ENCODE data around the gene HTD2. TPM values are rescaled to one million over a fixed set of nuclear protein-coding genes. Genes with fewer than 3 reads are reported as not detected.

HTD2 gene
- total RNA-seq, 4 donors from 2014 or later: 4.8 to 12.8 (median 6.5) TPM; not detected in 1

GRCh38 chr3:58332575-58333188 lies 26.4 kb downstream of the HTD2 start, which contains the start of gene PXK:
Gene PXK, plus strand, starts transcription at chr3:58332892. Its CDS starts 97 bp downstream, at chr3:58332989.
- Histone ChIP-seq H3K4me1 (peaks cover 0 to 25% (median 6%) of the 10 kb centered on the region in 4 donors), H3K27ac (peak within 1 kb of the TSS; percentile 62 to 89 (median 68)), H3K4me3 (peak within 1 kb of the TSS; percentile 79 to 98 (median 90)), H3K27me3 (no peaks in the 10 kb centered on the region), H3K36me3 (no peaks in the 10 kb centered on the region), H3K9me3 (no peaks in the 10 kb centered on the region)
- TF ChIP-seq POLR2A (IDR thresholded peaks at IDR 0.05): peak in 1 of 2 donors; percentile 10
- TF ChIP-seq CTCF (IDR thresholded peaks at IDR 0.05): peak in 3 of 6 experiments; percentile 17 to 41 (median 17)
- DNase-seq: peak; percentile 82 to 92 (median 88)

DNA sequence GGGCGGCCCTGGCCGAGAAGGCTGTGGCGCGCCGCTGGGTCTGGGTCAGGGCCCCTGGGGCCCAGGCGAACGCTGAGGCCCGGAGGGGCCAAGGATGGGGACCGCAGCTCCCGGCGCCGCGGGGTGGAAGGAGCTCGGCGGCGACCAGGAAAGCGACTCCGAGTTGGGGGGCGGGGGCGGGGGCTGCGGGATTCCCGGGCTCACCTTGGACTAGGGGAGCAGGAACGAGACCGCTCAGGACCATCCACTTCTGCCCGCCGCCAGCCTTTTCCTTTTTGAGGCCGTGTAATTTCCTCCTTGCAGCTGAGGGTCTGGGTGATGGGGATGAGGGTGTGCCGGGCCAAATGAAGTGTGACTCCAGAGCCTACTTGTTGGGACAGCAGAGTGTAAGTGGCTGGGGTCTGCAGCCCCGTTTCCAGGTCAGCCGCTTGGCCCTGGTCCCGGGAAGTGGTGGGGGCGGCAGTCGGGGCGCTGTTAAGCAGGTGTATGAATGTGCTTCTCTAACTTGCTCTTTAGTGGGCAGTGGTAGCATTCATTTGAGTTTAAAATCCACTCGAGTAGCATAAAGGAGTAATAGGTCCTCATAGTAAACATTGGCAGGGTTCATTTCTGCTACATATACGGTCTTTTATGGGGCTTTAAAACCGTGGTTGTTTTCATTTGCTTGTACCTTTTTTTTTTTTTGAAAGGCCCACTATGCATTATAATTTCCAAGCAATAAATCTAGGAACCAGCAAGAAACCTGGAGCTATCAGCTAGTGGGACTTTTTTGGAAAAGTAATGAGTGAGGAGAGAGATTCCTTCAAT lies 27.1 kb downstream of the HTD2 start:
- Histone ChIP-seq H3K9me3 (no peaks in the 10 kb centered on the region), H3K4me3 (peak overlapping the region; percentile 79 to 98 (median 90)), H3K27me3 (no peaks in the 10 kb centered on the region), H3K27ac (peak overlapping the region; percentile 62 to 89 (median 68)), H3K36me3 (no peaks in the 10 kb centered on the region), H3K4me1 (peaks cover 0 to 25% (median 6%) of the 10 kb centered on the region in 4 donors)
- peak; percentile 57 to 74 (median 65) for DNase-seq
- TF ChIP-seq POLR2A (IDR thresholded peaks at IDR 0.05) (no peak), CTCF (IDR thresholded peaks at IDR 0.05) (no peak)

- no peak for TF ChIP-seq POLR2A (IDR thresholded peaks at IDR 0.05)
- Histone ChIP-seq H3K36me3 (no peaks in the 10 kb centered on the region), H3K4me1 (peaks cover 0 to 25% (median 6%) of the 10 kb centered on the region in 4 donors), H3K27me3 (no peaks in the 10 kb centered on the region), H3K4me3 (peak overlapping the region; percentile 79 to 98 (median 90)), H3K27ac (peak overlapping the region in 3 of 4 donors; percentile 20 to 89 (median 67)), H3K9me3 (no peaks in the 10 kb centered on the region)
- DNase-seq: peak in 1 of 3 donors; percentile 10
Measured at GRCh38 chr3:58334013-58334321, 27.6 kb downstream of the HTD2 start.

DNA sequence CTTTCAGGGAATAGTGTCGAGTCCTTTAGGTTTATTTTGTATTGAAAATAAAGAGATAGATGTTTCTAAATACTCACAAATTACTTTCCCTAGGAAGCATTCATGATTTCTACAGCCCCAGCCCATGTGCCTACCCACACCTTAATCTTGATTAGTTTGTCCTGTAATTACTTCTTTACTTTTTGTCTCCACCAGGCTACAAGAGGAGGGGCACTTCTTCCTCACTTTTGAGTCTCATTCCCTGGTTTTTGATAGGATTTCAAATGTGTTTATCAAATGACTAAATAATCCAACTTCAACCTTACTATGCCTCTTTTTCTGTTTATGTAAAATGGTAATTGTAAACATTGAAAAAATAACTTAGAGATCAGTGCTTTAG lies 28.2 kb downstream of the HTD2 start:
- peak in 1 of 3 donors; percentile 15 for DNase-seq

GRCh38 chr3:58335652-58335947 lies 29.3 kb downstream of the HTD2 start:
- no peaks in the 10 kb centered on the region for H3K36me3 ChIP-seq
- H3K27ac ChIP-seq: peak overlapping the region; percentile 36 to 89 (median 60)
- no peak for TF ChIP-seq CTCF (IDR thresholded peaks at IDR 0.05)
- TF ChIP-seq POLR2A (IDR thresholded peaks at IDR 0.05): no peak
- H3K27me3 ChIP-seq: no peaks in the 10 kb centered on the region
- peak in 1 of 3 donors; percentile 5 for DNase-seq
- H3K4me1 ChIP-seq: peaks cover 0 to 25% (median 6%) of the 10 kb centered on the region in 4 donors
- H3K4me3 ChIP-seq: peak overlapping the region in 1 of 4 donors; percentile 98
- H3K9me3 ChIP-seq: no peaks in the 10 kb centered on the region

More for the DNA sequence above, 28.2 kb downstream of the HTD2 start:
- Histone ChIP-seq H3K36me3 (no peaks in the 10 kb centered on the region), H3K4me3 (peak overlapping the region in 2 of 4 donors; percentile 88 to 98), H3K27me3 (no peaks in the 10 kb centered on the region), H3K4me1 (peaks cover 0 to 25% (median 6%) of the 10 kb centered on the region in 4 donors), H3K27ac (peak overlapping the region; percentile 20 to 89 (median 56)), H3K9me3 (no peaks in the 10 kb centered on the region)
- TF ChIP-seq POLR2A (IDR thresholded peaks at IDR 0.05) (no peak), CTCF (IDR thresholded peaks at IDR 0.05) (no peak)

Data from Peyer's patch (tissue), 4 donors.